HG02970 (cell line): Measurements from ENCODE around the gene TRAF2.
"Not testable (repeated sequence)": the region's sequence is repeated elsewhere in the genome, so short reads cannot be mapped to it uniquely, and the experiment has no call there.

Source experiments
- ATAC-seq: cut with Tn5 transposase; IDR thresholded peaks from one replicate; pipeline ENCODE4 v1.9.1; 2021; ENCODE audit warnings: mild to moderate bottlenecking, moderate library complexity, moderate number of reproducible peaks; ENCODE audit not compliant: unreplicated experiment, low FRiP score

TRAF2 gene

GRCh38 chr9:136885950-136886578 is at the start of gene TRAF2:
Gene TRAF2, plus strand, starts transcription at chr9:136886516. Its CDS starts 12,225 bp downstream, at chr9:136898741.
- ATAC-seq = peak; percentile 81

GRCh38 chr9:136837146-136837855 is 49.0 kb upstream of the TRAF2 start:
- no peak for ATAC-seq

DNA sequence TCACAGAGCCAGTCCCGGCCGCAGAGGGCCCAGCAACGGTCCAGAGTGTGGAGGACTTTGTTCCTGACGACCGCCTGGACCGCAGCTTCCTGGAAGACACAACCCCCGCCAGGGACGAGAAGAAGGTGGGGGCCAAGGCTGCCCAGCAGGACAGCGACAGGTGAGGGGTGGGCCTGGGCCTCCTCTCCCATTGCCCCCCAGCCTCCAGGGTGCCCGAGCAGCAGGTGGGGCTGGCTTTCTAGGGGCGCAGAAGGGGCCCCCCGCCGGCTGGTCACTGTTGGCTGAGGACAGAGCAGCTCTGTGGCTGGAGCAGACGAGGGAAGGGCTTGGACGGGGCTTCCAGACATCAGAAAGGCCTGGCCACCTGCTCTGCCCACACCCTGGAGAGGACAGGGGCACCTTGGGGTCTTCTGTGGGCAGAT is 48.4 kb upstream of the TRAF2 start:
- ATAC-seq = not testable (repeated sequence)

DNA sequence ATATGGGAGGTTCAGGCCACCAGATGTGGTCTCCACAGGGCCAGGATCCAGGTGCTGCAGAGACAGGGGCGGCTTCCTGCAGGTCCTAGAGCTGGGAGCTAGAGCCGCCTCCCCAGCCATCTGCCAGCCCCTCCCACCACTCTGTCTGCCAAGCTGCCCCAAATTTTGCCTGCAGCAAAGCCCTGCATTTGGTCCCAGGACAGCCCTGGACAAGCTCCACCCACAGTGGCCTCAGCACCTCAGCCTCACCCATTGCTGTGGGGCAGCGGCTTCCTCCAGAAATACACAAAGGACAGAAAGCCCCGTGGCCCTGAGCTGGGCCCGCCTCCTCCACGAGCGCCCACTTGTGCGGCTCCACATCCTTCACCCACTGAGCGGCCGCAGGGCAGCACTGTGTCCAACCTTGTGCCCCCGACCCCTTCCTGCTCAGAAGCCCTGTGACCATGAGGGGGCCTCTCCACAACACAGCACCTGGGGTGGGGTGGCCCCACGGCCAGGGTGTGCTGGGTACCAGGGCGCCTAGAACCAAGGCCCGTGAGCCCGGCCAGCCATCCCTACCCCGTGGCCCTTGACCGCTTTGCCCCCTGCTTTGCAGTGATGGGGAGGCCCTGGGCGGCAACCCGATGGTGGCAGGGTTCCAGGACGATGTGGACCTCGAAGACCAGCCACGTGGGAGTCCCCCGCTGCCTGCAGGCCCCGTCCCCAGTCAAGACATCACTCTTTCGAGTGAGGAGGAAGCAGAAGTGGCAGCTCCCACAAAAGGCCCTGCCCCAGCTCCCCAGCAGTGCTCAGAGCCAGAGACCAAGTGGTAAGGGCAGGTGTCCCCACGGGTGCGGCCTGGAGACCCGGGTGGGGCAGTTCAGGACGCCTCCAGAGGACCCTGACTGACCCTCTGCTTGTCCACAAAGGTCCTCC is 47.7 kb upstream of the TRAF2 start:
- ATAC-seq = no peak

GRCh38 chr9:136839229-136840139 is 46.8 kb upstream of the TRAF2 start:
- ATAC-seq = no peak

DNA sequence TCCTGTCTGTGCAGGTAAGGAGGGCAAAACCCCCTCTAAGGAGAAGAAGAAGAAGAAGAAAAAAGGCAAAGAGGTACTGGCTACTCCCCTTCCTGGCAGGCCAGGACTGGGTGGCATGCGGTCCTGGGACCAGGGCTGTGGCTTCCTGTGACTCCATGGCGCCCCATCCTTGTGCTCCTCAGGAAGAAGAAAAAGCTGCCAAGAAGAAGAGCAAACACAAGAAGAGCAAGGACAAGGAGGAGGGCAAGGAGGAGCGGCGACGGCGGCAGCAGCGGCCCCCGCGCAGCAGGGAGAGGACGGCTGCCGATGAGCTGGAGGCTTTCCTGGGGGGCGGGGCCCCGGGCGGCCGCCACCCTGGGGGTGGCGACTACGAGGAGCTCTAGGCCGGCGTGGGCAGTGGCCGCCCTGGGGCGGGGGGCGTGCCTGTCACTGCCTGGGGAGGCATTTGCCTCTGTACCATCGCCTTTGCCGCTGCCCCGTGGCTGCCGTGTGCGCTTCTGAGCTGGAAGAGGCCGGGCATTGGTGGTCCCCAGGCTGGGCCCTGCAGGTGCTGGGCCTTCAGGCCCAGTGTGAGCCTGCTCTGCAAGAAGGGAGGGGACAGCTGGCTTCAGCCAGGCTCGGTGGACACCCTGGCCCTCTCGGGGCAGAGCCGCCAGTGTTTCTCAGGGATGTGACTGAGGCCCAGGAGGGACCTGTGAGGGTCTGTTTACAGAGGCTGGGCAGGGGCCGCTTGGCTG is 46.0 kb upstream of the TRAF2 start:
- no peak for ATAC-seq

GRCh38 chr9:136840877-136841645 is 45.3 kb upstream of the TRAF2 start:
- no peak for ATAC-seq

DNA sequence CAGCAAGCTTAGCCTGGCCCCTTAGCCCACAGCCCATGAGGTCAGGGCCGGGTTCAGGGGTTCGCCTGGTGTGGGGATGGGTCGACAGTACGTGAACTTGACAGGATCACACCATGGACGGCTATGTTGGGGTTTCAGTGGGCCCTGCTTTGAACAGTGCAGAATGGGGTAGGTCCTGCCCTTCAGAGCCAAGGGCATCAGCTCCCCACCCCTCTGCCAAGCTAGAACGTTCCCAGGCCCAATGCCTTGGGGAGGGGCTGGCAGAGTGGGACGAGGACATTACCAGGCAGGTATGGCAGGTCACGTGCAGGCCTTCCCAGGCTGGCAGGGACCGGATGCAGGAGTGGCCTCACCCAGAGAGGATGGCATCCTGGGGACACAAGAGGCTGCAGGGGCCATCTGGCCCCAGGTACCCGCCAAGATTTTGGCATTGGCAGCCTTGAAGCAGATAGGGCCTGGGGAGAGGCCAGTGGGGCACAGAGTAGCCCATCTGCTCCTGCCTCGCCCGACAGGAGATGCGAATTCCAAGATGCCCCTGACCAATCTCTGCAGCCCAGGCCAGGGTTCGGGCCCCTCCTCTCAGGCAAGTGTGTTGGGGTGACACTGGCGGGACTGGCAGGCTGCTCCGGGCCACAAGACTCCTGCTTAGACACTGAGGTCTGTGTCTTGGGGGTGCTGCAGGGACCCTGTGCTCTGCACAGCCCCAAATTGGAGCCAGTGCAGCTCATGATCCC is 44.5 kb upstream of the TRAF2 start:
- not testable (repeated sequence) for ATAC-seq

DNA sequence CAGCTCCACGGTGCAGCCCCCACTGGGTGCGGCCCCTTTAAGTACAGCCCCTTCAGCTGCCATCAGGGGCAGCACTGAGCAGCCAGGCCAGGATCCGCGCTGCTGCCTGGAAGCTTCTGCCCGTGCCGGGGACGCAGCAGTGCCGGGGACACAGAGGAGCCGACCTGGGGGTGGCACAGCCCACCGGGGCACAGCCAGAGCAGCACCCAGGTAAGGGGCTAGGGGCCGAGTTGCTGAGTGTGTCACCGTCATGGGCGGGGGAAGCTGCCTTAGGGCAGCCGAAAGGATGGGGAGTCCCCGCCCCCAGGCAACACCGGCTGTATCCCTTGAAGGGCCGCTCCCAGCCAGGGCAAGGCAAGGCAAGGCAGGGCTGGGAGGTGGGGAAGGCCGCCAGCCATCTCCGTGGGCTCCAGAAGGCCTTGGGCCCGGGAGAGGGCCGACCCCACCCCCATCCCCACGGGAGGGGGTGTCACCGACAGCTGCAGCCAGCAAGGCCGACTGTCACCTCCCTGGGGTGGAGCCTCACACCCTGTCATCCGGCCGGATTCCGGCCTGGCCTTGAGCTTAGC is 43.9 kb upstream of the TRAF2 start, which contains the start of gene AJM1:
Gene AJM1, plus strand, starts transcription at position 99 of the 569 bp plus-strand sequence. CDS start 1,937 bp downstream, outside the sequence.
- ATAC-seq = not testable (repeated sequence)

- ATAC-seq = not testable (repeated sequence)
Measured at GRCh38 chr9:136843159-136843800, 43.0 kb upstream of the TRAF2 start.

DNA sequence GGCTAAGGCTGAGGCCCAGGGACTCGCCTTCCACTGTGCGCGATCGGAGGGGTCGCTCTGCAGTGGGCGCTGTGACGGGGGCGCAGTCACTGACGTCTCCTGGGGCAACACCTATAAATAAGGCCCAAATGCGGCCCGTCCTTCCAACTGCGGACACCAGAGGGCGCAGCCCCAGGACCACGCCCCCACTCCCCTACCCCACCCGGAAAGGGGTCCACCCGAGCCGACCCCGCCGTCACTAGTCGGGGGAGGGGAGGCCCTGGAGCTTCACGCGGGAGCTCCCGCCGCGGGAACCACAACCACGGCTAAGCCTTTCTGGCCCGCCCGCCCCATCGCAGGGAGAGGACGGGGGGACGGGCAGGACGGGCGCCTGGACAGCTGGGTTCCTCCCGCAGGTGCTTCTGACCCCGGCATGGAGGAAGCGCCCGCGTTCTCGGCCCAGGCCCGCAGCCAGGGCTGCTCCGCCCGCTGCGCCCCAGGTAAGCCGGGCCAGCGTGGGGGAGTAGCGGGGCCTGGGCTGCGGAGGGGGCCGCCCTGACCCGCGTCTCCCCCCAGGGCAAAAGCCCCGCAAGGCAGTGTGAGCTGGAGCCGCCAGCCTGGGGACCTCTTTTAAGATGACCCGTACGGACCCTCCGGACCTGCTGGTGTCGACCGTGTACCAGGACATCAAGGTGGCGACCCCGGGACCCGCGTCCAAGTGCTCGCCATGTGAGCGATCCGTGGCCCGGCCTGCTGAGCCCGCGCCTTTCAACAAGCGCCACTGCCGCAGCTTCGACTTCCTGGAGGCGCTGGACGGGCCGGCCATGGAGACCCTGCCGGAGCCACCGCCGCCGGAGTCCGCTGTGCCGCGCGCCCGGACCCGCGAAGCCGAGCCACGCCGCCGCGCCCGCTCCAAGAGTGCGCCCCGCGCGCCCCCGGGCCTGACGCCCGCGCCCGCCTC is 42.2 kb upstream of the TRAF2 start:
- not testable (repeated sequence) for ATAC-seq

- ATAC-seq = no peak
Measured at GRCh38 chr9:136844761-136845464, 41.4 kb upstream of the TRAF2 start.

DNA sequence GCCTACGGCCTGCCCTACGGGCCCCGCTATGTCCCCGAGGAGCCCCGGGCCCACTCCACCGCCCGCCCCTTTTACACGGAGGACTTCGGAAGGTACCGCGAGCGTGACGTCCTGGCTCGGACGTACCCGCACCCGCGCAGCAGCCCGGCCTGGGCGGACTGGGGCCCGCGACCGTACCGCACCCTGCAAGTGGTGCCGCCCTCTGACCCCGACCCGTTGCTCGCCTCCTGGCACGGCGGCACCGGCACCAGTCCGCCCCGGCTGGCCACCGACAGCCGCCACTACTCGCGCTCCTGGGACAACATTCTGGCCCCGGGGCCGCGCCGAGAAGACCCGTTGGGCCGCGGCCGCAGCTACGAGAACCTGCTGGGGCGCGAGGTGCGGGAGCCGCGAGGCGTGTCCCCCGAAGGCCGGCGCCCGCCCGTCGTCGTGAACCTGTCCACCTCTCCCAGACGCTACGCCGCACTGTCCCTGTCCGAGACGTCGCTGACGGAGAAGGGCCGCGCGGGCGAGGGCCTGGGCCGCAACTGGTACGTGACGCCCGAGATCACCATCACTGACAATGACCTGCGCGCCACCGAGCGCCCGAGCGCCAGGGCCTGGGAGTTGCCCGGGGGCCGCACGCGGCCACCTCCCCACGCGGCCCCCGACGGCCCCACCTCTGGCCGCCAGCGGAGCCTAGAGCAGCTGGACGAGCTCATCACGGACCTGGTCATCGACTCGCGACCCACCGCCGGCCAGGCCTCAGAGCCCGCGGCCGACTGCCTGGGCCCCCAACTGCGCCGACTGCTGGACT is 40.7 kb upstream of the TRAF2 start:
- ATAC-seq = no peak

GRCh38 chr9:136846376-136847087 is 39.8 kb upstream of the TRAF2 start:
- ATAC-seq = no peak
